Activated naive CD4-positive, alpha-beta T cell treated with Interleukin-2 at 50 U/mL for 16 hours (primary cell): ENCODE data around the gene CHCHD10.

ENCODE experiments used
- DNase-seq: peaks from one replicate; pipeline ENCODE4 v3.0.0-alpha.2; 2020

The CHCHD10 gene

DNA sequence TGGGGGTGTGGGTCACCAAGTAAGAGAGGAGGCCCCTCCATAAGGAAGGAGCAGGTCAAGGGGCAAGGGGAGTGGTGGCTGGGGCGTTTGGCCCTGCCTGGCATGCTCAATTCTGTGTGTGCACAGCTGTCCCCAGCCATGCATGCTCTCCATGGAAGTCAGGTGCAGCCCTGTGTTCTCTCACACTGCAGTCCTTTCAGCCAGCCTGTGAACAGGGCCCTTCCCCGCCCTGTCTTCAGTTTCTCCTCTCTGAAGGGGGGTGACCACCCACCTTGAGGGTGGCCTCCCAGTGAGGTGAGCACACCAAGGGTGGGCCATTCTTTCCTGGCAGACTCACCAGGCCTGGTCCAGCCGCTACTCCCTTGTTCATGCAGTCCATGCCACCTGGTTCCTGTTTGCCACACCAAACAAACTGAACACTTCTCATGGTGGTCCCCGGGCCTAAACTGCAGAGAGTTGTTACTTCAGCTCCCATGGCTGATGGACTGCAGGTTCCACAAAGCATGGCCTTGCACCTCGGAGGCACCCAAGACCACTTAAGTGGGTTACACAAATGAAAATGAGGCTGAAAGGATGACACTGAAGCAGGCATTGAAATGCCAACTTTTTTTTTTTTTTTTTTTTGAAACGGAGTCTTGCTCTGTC lies 1.7 kb upstream of the CHCHD10 start:
- no peak for DNase-seq

DNA sequence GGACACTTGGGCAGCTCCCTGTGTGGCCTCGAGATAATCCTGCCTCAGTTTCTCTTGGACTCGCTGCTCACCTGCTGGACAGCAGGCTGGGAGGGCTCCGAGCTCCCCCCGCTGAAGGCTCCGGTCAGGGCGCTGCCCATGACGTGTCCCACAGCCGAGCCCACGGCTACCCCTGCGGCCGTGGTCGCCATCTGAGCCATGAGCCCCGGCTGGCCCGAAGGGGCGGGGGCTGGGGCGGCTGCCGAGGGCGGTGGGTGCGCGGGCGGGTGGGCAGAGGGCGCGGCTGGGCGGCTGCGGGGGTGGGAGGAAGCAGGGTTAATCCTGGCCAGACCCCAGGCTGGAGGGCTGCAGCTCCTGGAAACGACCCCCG lies 484 bp downstream of the CHCHD10 start:
- DNase-seq: no peak

DNA sequence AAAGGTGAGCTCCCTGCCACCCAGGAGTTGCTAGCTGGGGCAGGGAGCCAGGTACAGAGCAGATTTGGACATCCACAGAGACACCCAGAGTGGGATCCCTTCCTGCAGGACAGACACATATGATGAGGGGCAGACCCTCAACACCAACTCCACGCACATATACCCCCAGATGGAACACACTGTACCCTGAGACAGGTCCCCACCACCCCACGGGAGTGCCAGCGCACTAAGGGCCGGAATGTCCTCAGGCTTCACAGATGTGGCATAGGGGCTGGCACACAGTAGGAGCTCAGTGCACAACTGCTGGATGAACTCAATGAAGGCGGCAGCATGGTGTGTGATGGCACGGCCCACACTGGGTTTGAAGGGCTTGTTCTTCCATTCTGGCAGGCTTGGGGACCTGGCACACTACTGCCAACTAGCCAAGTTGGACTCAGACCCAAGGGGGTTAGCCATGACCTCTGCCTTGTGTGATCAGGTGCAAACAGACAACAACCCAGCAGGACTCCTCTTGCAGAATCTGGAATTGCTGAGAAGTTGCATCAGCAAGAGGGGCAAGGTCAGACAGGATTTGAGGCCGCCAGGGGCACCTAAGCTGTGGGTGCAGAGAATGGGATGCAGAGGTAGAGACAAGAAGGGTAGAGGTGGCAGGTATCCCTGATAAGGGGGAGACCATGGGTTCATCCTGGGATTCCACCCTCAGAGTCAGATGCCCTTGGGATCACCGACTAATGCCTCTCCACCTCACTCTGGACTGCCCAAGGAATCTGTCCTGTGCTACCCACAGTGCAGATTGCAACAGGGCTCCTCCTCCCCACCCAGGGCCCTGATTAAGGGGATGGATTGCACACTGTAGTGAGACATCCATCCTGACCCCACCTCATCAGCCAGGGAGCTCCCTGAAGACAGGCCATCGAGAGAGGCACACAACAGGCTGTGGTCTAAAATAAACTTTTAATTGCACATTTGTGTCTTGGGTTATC lies 2.6 kb downstream of the CHCHD10 start:
- DNase-seq: no peak

DNA sequence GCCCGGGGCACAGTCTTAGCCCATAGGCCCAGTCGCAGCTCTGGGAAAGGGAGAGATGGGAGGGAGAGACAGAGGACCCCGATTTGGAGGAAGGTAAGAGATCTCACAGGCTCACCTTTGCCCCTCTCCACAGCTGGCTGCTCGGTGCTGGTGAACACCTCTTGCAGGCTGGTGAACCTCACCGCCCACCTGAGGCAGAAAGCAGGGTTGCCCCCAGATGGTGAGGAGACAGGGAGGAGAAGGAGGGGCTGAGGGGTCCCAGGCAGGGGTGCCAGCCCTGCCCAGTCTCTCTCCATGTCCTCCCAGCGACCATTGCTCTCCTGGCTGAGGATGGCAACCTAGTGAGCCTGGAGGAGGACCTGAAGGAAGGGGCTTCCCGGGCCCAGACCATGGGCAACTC lies 3.8 kb downstream of the CHCHD10 start:
- DNase-seq: no peak

DNA sequence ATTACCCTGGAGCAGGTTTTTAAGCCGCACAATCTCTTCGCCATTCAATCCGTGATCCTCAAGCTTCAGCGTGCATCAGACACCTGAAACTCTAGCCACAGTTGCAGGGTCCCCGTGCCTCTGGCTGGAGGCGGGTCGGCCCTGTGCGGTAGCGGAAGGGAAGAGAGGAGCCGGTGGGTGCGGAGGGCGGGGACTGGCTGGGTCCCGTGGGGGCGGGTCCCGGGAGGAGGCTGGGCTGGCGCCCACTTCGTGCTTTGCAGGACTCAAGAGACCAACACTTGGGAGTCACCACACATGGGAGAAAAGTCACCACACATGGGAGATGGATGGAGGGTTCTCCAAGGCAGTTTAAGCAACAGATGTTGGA lies 4.2 kb downstream of the CHCHD10 start:
- DNase-seq: peak; percentile 57

DNA sequence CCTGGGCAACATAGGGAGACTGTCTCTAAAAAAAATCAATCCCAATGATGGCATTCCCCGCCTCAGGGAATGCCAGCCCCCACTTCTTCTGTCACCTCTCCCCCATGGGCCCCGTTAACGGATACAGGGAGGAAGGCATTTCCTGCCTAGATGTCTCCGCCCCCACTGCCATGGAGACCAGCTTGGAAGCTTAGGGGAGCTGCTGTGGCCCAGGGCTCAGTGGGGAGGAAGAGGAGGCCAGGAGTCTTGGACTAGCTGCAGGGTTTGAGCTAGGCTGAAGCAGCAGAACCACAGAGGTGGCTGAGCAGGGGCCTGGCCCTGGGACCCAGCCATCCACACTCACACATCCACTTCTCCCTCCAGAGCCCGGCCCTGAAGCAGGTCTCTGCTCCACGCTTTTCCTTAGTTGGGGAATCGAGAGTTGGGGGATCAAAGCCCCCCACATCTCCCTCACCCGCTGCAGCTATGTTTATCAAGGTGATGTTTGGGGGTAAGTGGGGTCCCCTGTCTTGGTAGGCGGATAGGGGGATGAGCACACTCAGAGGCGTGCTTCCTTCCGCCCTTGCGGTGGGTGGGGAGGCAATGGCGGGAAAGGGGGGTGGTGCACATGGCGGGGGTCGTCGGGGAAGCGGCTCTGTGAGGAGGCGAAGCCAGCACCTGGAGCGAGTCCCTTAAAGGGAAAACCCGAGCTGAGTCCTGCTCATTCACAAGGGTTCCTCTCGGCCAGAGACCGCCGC lies 4.8 kb downstream of the CHCHD10 start, which contains the start of gene C22orf15:
Gene C22orf15, plus strand, starts transcription at position 149 of the 737 bp plus-strand sequence. Its CDS starts 317 bp downstream, at position 466.
- DNase-seq: no peak

DNA sequence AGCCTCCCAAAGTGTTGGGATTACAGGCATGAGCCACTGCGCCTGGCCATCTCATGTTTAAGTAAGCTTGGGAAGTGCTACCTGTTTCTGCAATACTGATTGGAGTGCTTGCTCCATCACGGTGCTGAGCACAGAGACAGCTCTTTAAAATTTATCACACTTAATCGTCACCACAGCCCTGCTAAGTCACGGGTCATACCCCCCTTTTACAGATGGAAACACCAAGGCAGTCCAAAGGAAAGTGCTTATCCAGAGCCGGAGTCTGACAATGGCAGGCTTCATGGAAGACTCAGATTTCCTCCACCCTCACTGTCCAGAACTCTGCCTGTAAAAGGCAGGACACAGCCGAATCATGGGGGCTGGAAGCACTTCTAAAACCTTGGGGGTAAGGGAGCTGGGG lies 7.7 kb downstream of the CHCHD10 start:
- no peak for DNase-seq

DNA sequence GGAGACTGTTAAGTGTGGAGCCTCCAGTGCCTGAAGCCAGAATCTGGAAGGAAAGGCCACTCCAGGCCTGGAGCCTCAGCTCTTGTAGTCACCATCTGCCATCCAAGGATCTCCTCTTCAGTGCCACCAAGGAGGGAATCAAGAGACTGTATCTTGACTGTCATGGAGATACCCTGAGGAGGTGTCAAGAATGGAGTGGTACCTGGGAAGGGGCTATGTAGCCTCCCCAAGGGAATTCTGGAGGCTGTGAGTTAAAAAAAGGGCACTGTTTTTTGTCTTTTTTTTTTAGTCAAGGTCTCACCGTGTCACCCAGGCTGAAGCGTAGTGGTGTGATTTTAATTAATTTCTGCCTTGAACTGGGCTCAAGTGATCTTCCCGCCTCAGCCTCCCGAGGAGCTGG lies 8.2 kb downstream of the CHCHD10 start:
- no peak for DNase-seq

DNA sequence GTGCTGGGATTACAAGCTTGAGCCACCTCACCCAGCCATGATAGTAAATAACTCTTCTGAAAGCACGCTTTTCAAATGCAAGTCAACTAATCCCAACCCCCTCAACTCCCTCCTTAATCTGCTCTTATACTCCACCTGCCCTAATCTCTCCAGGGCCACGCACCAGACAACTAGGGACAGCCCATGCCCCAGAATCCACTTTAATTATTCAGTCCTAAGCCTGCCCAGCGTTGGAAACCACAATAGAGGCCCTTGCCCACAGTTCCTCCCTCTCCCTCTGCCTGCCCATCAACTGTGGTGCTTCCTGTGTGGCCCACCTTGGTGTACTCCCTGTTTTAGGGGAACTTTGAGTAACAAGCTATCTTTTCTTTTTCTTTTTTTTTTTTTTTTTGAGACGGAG lies 10.9 kb downstream of the CHCHD10 start:
- no peak for DNase-seq

DNA sequence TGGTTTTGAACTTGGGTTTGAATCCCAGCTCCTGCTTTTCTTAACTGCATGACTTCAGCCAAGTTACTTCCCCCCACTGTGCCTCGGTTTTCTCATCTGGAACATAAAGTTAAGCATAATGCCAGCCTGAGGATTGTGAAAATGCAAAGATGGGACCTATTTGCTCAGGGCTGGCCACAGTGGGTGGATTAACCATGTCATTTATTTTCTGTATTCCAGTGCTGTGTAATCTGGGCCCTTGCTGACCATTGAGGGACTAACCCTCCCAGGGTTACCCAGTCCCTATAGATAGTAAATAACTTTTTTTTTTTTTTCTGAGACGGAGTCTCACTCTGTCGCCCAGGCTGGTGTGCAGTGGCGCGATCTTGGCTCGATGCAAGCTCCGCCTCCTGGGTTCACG lies 12.1 kb downstream of the CHCHD10 start:
- DNase-seq: no peak

DNA sequence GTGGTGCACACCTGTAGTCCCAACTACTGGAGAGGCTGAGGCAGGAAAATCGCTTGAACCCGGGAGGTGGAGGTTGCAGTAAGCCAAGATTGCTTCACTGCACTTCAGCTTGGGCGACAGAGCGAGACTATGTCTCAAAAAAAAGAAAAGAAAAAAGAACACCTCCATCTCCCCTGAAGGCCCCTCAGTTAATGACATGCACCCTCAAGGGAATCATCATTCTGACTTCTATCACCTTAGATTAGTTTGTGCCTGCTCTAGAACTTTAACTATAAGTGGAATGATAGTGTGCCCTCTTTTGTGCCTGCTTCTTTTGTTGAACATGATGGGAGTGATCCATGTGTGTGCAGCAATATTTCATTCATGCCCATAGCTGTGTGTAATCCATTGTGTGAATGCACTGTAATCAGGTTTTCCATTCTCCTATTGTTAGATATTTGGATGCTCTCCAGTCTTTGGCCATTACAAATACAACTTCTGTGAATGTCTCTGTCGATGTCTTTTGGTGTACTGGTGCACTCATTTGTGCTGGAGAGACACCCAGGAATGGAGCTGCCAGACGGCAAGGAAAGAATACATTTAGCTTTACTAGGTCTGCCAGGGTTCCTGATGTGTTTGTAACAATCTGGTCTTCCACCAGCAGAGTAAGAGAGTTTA lies 12.7 kb downstream of the CHCHD10 start:
- DNase-seq: no peak

DNA sequence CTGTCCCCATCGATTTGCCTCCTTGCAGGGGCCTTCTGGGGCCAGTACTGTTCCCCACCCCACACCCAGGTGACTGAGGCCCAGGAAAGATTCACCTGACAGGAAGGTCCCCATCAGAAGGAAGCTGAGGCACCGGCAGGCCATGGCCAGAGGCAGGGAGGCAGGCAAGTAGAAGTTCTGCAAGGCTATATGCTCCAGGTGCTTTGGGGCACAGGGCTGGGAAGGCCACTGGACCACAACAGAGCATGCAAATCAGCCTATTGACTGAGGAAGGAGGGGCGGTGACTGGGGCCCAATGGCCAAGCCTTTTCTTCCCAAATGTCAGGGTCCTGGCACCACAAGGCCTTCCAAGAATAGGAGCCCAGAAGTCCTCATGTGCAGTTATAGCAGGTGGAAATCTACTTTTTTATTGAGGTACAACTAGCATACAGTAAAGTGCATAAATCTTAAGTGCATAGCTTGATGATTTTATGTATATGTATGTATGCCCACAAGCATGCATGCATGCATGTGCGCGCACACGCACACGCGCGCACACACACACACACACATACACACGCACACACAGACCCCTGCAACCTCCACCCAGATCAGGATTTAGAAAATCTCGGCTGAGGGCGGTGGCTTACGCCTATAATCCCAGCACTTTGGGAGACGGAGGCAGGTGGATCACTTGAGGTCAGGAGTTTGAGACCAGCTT lies 13.4 kb downstream of the CHCHD10 start, which contains the start of gene VPREB3:
Gene VPREB3, minus strand, starts transcription at position 206 of the 700 bp plus-strand sequence. Its CDS starts 62 bp downstream, at position 144.
- no peak for DNase-seq

DNA sequence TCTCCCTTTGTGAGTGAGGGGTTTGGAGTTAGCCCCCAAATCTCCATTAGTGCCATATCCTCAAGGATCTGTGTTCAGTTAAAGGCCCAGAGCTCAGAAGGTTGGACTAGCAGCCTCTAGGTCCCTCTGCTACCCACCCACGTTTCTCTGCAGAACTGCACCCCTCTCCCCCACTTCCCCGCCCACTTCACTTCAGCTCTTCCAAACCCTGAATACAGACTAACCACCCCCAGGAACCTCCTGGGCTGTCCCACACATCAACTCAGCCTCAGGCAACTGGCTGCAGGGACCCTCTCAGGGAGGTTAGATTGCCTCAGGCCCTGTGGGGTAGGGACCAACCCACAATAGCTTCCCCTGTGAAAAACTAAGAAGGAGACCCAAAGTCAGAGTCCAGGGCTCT lies 14.4 kb downstream of the CHCHD10 start:
- no peak for DNase-seq

DNA sequence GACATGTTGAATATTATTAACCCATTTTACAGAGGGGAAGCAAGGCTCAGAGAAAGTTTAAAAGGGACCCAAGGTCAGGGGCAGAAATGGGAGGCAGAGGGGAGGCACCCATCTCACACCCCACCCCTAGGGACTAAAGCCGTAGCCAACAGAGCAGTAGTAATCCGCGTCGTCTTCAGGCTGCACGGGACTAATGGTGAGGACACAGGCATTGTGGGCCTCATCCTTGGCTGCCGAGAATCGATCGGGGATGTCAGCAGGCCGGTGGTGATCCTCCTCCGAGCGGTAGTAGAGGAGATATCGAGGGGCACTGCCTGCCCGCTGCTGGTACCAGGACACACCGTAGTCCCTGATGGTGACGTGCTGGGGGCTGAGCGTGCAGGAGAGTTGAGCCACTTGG lies 15.0 kb downstream of the CHCHD10 start:
- DNase-seq: no peak

DNA sequence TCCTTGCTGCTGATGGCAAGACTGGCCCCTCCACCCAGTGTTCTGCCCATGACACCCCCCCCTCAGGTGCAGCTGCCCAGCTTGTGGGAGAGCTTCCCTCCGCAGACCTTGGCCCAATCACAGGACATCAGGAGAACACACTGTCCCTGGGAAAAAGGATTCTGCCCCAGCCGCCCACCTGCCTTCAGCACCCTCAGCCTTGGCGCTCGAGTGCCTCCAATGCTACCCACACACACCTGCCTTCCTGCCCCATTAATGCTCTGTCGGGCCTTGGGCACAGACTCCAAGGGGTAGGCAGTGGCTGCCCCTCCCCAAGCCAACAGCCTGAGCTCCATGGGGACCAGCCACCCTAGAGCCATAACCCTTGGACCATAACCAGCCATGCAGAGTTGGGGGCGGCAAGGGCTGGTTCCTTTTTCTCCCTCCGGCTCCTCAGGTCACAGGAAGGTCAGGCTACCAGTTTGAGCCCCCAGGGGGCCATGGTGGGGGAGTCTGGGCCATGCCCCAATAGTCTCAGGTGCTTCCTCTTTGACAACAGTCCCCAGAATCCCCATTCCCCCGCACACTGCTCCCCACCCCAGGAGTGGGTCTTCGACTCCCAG lies 15.6 kb downstream of the CHCHD10 start:
- no peak for DNase-seq

DNA sequence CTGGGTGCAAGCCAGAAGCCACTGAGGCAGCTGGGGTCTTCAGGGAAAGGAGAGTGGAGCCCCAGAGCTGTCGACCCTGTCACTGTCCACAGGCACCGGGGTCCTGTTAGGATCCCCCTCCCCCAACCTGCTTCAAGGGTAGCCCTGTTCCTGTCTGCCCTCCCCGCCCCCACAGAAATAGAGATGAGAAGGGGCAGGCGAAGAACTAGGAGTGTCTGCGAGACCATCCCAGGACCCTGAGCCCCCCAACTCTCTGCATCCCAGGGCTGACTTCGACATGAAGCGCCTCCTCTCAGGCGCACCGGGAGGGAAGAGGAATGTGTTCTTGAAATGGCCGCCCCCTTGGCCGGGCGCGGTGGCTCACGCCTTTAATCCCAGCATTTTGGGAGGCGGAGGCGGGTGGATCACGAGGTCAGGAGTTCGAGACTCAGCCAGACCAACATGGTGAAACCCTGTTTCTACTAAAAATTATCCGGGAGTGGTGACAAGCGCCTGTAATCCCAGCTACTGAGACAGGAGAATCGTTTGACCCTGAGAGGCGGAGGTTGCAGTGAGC lies 16.3 kb downstream of the CHCHD10 start:
- DNase-seq: no peak

DNA sequence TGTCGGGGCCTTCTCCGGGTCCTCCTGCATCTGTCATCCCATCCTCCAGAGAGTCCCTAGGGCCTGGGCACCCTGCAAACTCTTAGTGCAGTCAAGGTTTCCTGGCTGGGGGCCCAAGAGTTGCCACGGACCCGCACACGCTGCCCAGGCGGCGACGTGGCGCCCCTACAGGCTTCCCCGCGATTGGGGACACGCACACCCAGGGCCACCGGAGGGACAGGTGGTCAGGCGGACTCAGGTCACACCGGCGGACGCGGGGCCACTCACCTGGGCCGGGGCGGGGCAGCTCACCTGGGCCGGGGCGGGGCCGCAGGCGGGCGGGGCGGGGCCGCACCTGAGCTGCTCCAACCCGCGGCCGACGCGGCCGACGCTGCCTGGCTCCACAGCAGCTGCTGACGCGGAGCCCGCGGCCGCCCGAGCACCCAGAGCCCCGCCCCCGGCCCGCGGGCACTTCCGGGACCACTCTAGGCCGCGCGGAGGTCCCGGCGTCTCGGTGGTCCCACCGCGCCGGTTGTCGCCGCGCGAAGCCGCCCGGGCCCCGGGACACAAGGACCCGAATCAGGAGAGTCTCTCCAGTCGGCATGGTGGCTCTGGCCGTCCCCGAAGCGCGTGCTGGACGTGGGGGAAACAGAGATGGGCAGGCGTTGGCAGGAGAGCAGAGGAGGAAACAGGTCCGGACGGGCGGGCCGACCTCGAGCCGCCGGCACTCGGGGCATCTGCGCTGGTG lies 16.9 kb downstream of the CHCHD10 start, which contains the start of gene ZNF70:
Gene ZNF70, minus strand, starts transcription at position 399 of the 727 bp plus-strand sequence. CDS start 5,972 bp downstream, outside the sequence.
- peak; percentile 82 for DNase-seq

DNA sequence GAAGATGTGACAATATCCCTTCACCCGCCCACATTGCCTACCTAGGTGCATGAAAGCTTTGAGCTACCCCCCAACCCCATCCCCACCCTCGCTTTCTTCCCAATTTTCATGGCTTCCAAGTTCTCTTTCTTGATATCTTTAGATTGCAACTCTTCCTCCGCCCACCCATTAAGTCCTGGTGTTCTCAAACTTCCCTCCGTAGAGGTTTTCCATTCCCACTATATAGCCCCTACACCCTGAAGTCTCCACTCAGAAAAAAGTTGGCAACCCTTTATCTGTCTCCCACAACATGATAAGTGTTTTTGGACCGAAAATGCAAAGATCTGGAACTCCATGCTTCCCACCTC lies 17.4 kb downstream of the CHCHD10 start:
- no peak for DNase-seq

DNA sequence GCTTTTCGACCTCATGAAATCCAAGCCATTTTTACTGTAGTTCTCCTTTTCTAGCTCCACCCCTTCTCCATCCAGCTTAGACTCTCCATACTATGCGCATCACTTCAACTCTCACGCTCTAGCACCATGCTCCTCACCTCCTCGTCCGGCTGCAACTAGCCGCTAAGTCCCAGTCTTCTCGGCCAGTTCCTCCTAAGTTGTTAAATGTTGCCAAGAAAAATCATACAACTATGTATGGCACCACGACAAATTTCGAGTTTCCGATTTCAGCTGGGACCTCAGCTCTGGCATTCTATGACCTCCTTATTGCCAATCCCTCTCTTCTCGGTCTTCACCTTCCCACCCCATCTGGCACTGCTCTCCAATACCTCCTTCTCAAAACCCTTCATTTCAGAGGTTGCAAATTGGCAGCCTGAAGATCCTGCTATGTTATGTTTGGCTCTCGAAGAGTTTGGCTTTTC lies 17.9 kb downstream of the CHCHD10 start:
- DNase-seq: no peak

DNA sequence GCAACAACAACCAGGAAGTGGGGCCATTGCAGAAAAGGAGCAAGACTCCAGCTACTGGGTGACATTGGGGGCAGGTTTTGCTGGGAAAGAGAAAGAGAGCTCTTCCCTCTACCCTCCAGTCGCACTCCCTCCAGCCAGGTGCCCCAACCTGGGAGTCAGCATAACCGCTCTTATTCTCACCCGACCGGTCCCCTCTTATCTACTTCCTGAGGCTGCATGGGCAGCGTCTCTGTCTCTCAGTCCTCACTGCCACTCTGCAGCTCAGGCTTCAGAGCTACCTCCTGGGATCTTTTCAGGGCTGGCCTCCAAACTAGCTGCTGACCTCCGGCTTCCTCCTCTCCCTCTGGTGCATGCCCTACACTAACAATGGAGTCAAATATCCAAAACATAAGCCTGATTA lies 22.0 kb downstream of the CHCHD10 start:
- no peak for DNase-seq

DNA sequence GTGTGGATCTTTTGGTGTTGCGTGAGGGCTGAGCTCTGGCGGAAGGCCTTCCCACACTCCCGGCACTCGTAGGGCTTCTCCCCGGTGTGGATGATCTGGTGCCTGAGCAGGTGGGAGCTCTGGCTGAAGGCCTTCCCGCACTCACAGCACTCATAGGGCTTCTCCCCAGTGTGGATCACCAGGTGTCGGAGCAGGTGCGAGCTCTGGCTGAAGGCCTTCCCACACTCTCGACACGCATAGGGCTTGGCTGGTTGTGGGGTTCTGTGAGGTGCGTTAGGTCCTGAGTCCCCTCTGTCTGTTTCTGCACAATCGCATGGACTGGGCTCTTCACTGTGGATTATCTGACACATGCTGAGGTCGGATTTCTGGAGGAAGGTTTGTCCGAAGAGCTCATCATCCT lies 23.3 kb downstream of the CHCHD10 start:
- DNase-seq: no peak
